H9 (cell line): Measurements from ENCODE around the gene TACC2. TPM values are rescaled to one million over a fixed set of nuclear protein-coding genes. Genes with fewer than 3 reads are reported as not detected.

ENCODE experiments used
- DNase-seq: peaks from one replicate; pipeline ENCODE4 v3.0.0-alpha.2; 2017
- H2AFZ ChIP-seq: one replicate; pipeline ENCODE4 v1.6.1; 2013; ENCODE audit warnings: mild to moderate bottlenecking, low read length, control low read depth, moderate library complexity
- H2AK5ac ChIP-seq: 2 replicates; pipeline ENCODE4 v1.6.1; 2013; ENCODE audit warnings: low read length, control low read depth, mixed read lengths; ENCODE audit not compliant: insufficient read length
- H2BK120ac ChIP-seq: one replicate; pipeline ENCODE4 v1.6.1; 2013; ENCODE audit warnings: low read depth, mild to moderate bottlenecking, low read length, control low read depth, inconsistent platforms; ENCODE audit not compliant: poor library complexity, severe bottlenecking
- H2BK12ac ChIP-seq: 2 replicates; pipeline ENCODE4 v1.6.1; 2013; ENCODE audit warnings: low read length, control low read depth, mixed read lengths, low read depth; ENCODE audit not compliant: insufficient read length
- H2BK15ac ChIP-seq: 2 replicates; pipeline ENCODE4 v1.6.1; 2013; ENCODE audit warnings: low read depth, low read length, control low read depth
- H2BK20ac ChIP-seq: one replicate; pipeline ENCODE4 v1.6.1; 2013; ENCODE audit warnings: low read depth, mild to moderate bottlenecking, low read length, control low read depth, inconsistent platforms; ENCODE audit not compliant: poor library complexity, severe bottlenecking
- H2BK5ac ChIP-seq: 2 replicates; pipeline ENCODE4 v1.6.1; 2013; ENCODE audit warnings: low read length, control low read depth, mixed read lengths; ENCODE audit not compliant: insufficient read length
- H3K14ac ChIP-seq: 2 replicates; pipeline ENCODE4 v1.6.1; 2013; ENCODE audit warnings: low read length, control low read depth; ENCODE audit not compliant: insufficient read depth
- H3K18ac ChIP-seq: 2 replicates; pipeline ENCODE4 v1.6.1; 2013; ENCODE audit warnings: low read depth, mild to moderate bottlenecking, mixed read lengths, low read length, control low read depth; ENCODE audit not compliant: insufficient read length
- H3K23ac ChIP-seq: 2 replicates; pipeline ENCODE4 v1.6.1; 2013; ENCODE audit warnings: low read length, control low read depth, mixed read lengths, low read depth; ENCODE audit not compliant: insufficient read length
- H3K23me2 ChIP-seq: 2 replicates; pipeline ENCODE4 v1.6.1; 2013; ENCODE audit warnings: low read depth, mild to moderate bottlenecking, mixed read lengths, low read length, control low read depth; ENCODE audit not compliant: insufficient read length, poor library complexity, severe bottlenecking
- H3K27ac ChIP-seq: 2 replicates; pipeline ENCODE4 v1.5.1; 2013; ENCODE audit warnings: low read length, control low read depth, mixed read lengths, low read depth; ENCODE audit not compliant: insufficient read length
- H3K27me3 ChIP-seq: 2 replicates; pipeline ENCODE4 v1.6.1; 2013; ENCODE audit warnings: low read length, control low read depth, inconsistent platforms; ENCODE audit not compliant: insufficient read depth
- H3K4ac ChIP-seq: 2 replicates; pipeline ENCODE4 v1.6.1; 2013; ENCODE audit warnings: low read depth, mild to moderate bottlenecking, control low read depth, inconsistent platforms, low read length, moderate library complexity
- H3K4me1 ChIP-seq: 2 replicates; pipeline ENCODE4 v1.6.1; 2013; ENCODE audit warnings: low read length, control low read depth, inconsistent platforms; ENCODE audit not compliant: insufficient read depth
- H3K4me2 ChIP-seq: 2 replicates; pipeline ENCODE4 v1.6.1; 2013; ENCODE audit warnings: low read length, control low read depth, mixed read lengths; ENCODE audit not compliant: insufficient read length, insufficient read depth
- H3K56ac ChIP-seq: 2 replicates; pipeline ENCODE4 v1.6.1; 2013; ENCODE audit warnings: low read depth, mild to moderate bottlenecking, mixed read lengths, low read length, control low read depth; ENCODE audit not compliant: insufficient read length
- H3K79me1 ChIP-seq: 2 replicates; pipeline ENCODE4 v1.6.1; 2013; ENCODE audit warnings: low read depth, mild to moderate bottlenecking, moderate library complexity, low read length, control low read depth, inconsistent platforms; ENCODE audit not compliant: insufficient read depth, poor library complexity, severe bottlenecking
- H3K79me2 ChIP-seq: 2 replicates; pipeline ENCODE4 v1.6.1; 2013; ENCODE audit warnings: low read length, control low read depth, inconsistent platforms; ENCODE audit not compliant: insufficient read depth
- H3K9ac ChIP-seq: 2 replicates; pipeline ENCODE4 v1.6.1; 2013; ENCODE audit warnings: low read length, control low read depth, mixed read lengths; ENCODE audit not compliant: insufficient read length; ENCODE audit errors: extremely low read depth
- H3K9me3 ChIP-seq: one replicate; pipeline ENCODE4 v1.6.1; 2013; ENCODE audit warnings: low read depth, low read length, inconsistent platforms; ENCODE audit not compliant: control insufficient read depth
- H3T11ph ChIP-seq: one replicate; pipeline ENCODE4 v1.6.1; 2013; ENCODE audit warnings: mild to moderate bottlenecking, low read length, control low read depth, inconsistent platforms
- H4K20me1 ChIP-seq: one replicate; pipeline ENCODE4 v1.6.1; 2013; ENCODE audit not compliant: control insufficient read depth, insufficient read length, insufficient read depth
- H4K5ac ChIP-seq: 2 replicates; pipeline ENCODE4 v1.6.1; 2013; ENCODE audit warnings: low read depth, mild to moderate bottlenecking, mixed read lengths, low read length, control low read depth; ENCODE audit not compliant: insufficient read length
- H4K8ac ChIP-seq: replicated peaks from 2 replicates; pipeline ENCODE4 v1.6.1; 2013; ENCODE audit warnings: low read length, control low read depth, mixed read lengths, low read depth; ENCODE audit not compliant: insufficient read length
- H4K91ac ChIP-seq: 2 replicates; pipeline ENCODE4 v1.6.1; 2013; ENCODE audit warnings: low read depth, mild to moderate bottlenecking, moderate library complexity, mixed read lengths, low read length, control low read depth; ENCODE audit not compliant: insufficient read length
- H3K27ac Mint-ChIP-seq, 3 experiments: 2 replicates in 2 of 3; 3 replicates in 1 of 3; pipeline ENCODE4 v1.8.0; 2020 to 2021; ENCODE audit warnings: mixed read lengths in 3 of 3, mild to moderate bottlenecking in 1 of 3, moderate library complexity in 1 of 3
- H3K27me3 Mint-ChIP-seq: 2 replicates; pipeline ENCODE4 v1.8.0; 2021; ENCODE audit warnings: low read depth, mild to moderate bottlenecking, moderate library complexity, mixed read lengths
- H3K36me3 Mint-ChIP-seq, 3 experiments: 2 replicates in 2 of 3; 3 replicates in 1 of 3; pipeline ENCODE4 v1.8.0; 2020 to 2021; ENCODE audit warnings: low read depth in 3 of 3, mixed read lengths in 3 of 3; ENCODE audit not compliant: insufficient read depth in 1 of 3
- H3K4me1 Mint-ChIP-seq, 2 experiments: 2 replicates each; pipeline ENCODE4 v1.8.0; 2020; ENCODE audit warnings: mixed read lengths in 2 of 2
- H3K4me3 Mint-ChIP-seq, 2 experiments: 2 replicates in 1 of 2; 3 replicates in 1 of 2; pipeline ENCODE4 v1.8.0; 2020 to 2021; ENCODE audit warnings: mild to moderate bottlenecking in 2 of 2, mixed read lengths in 2 of 2, moderate library complexity in 1 of 2
- H3K9me3 Mint-ChIP-seq, 2 experiments: 2 replicates in 1 of 2; 3 replicates in 1 of 2; pipeline ENCODE4 v1.8.0; 2020; ENCODE audit warnings: mild to moderate bottlenecking in 2 of 2, mixed read lengths in 2 of 2, moderate library complexity in 1 of 2
- CTCF ChIP-seq: fragments of 200-600 bp; sonication (generic); conservative IDR thresholded peaks from 3 replicates; pipeline ENCODE4 v1.8.0; 2021; ENCODE audit warnings: antibody characterized with exemption, mild to moderate bottlenecking
- WGBS: extraction: QIAGEN DNeasy Blood & Tissue Kit; methylation state at CpG from one replicate; pipeline ENCODE4 v1.1.7; 2013; ENCODE audit warnings: missing lambda C conversion rate, low lambda C conversion rate, mixed read lengths; ENCODE audit not compliant: insufficient read length; ENCODE audit errors: extremely low coverage; 5-methylcytosine and 5-hydroxymethylcytosine counted together
- total RNA-seq: library from RNA; stranded (reverse); gene quantifications from 2 replicates; pipeline ENCODE4 v1.2.1, GENCODE V29; 2021

The TACC2 gene
- total RNA-seq, 1 experiment from 2014 or later = 58.1 TPM

- H3K4me2 ChIP-seq = no peak overlapping the region
- H3K27me3 Mint-ChIP-seq = peaks cover 1% of the 10 kb centered on the region; the same call in 1 of the 2 replicates
- H2BK120ac ChIP-seq = no peak overlapping the region
- H3K4me1 Mint-ChIP-seq = peaks cover 20 to 29% of the 10 kb centered on the region in 2 experiments
- no peaks in the 10 kb centered on the region for H3K23me2 ChIP-seq
- no peak overlapping the region for H3K27ac ChIP-seq
- H3K27me3 ChIP-seq = no peaks in the 10 kb centered on the region
- no peaks in the 10 kb centered on the region for H3K79me2 ChIP-seq
- H3K9ac ChIP-seq = no peak overlapping the region
- no peak overlapping the region for H3K18ac ChIP-seq
- no peaks in the 10 kb centered on the region for H3K36me3 Mint-ChIP-seq
- H3K14ac ChIP-seq = no peak overlapping the region
- H4K20me1 ChIP-seq = no peaks in the 10 kb centered on the region
- no peak overlapping the region for H3K27ac Mint-ChIP-seq
- H3K9me3 Mint-ChIP-seq = no peaks in the 10 kb centered on the region
- no peak overlapping the region for H2BK20ac ChIP-seq
- no CpG with 5 or more reads among the region's 8 CpGs for WGBS
- H3K23ac ChIP-seq = no peak overlapping the region
- H4K91ac ChIP-seq = no peak overlapping the region
- H3T11ph ChIP-seq = no peak overlapping the region
- H2BK5ac ChIP-seq = no peak overlapping the region
- H2BK15ac ChIP-seq = no peak overlapping the region
- H3K4me3 Mint-ChIP-seq = no peak overlapping the region
- H4K8ac ChIP-seq = no peak overlapping the region
- no peak overlapping the region for H3K4ac ChIP-seq
- no peaks in the 10 kb centered on the region for H3K79me1 ChIP-seq
- H3K56ac ChIP-seq = no peak overlapping the region
- no peak overlapping the region for H2BK12ac ChIP-seq
- H3K9me3 ChIP-seq = no peaks in the 10 kb centered on the region
- no peak overlapping the region for H2AFZ ChIP-seq
- peak; percentile 14 for DNase-seq
- TF ChIP-seq CTCF = no peak
- no peak overlapping the region for H4K5ac ChIP-seq
- peaks cover 5% of the 10 kb centered on the region; the same call in 1 of the 2 replicates for H3K4me1 ChIP-seq
- H2AK5ac ChIP-seq = no peak overlapping the region
These were observed 292.8 kb downstream of the TACC2 start for GRCh38 chr10:122281751-122282150.
